GM23248 (cell line): Measurements from ENCODE around the gene RADX. TPM values are rescaled to one million over a fixed set of nuclear protein-coding genes. Genes with fewer than 3 reads are reported as not detected.

Source experiments
- DNase-seq: peaks from one replicate; pipeline ENCODE4 v3.0.0-alpha.2; 2015
- H2AFZ ChIP-seq: fragments of 200-600 bp; sonication (generic); 2 replicates; pipeline ENCODE4 v1.6.1; 2016; ENCODE audit warnings: antibody characterized with exemption
- H3F3A ChIP-seq: fragments of 200-600 bp; sonication (generic); 2 replicates; pipeline ENCODE4 v1.6.1; 2016; ENCODE audit warnings: mild to moderate bottlenecking, antibody characterized with exemption, mixed run types; ENCODE audit not compliant: insufficient read depth
- H3K27ac ChIP-seq: fragments of 200-600 bp; sonication (generic); 2 replicates; pipeline ENCODE4 v1.5.1; 2016; ENCODE audit warnings: mild to moderate bottlenecking
- H3K27me3 ChIP-seq: fragments of 200-600 bp; sonication (generic); replicated peaks from 2 replicates; pipeline ENCODE4 v1.6.1; 2016; ENCODE audit warnings: mild to moderate bottlenecking; ENCODE audit not compliant: insufficient read depth
- H3K36me3 ChIP-seq: fragments of 200-600 bp; sonication (generic); 2 replicates; pipeline ENCODE4 v1.6.1; 2016; ENCODE audit warnings: low read depth, mild to moderate bottlenecking
- H3K4me1 ChIP-seq: fragments of 200-600 bp; sonication (generic); 2 replicates; pipeline ENCODE4 v1.6.1; 2016; ENCODE audit warnings: mild to moderate bottlenecking; ENCODE audit not compliant: insufficient read depth
- H3K4me2 ChIP-seq: fragments of 200-600 bp; sonication (generic); one replicate; pipeline ENCODE4 v1.6.1; 2016; ENCODE audit warnings: mild to moderate bottlenecking; ENCODE audit not compliant: unreplicated experiment
- H3K4me3 ChIP-seq: fragments of 200-600 bp; sonication (generic); 2 replicates; pipeline ENCODE4 v1.5.1; 2016; ENCODE audit warnings: mild to moderate bottlenecking
- H3K79me2 ChIP-seq: fragments of 200-600 bp; sonication (generic); 2 replicates; pipeline ENCODE4 v1.6.1; 2016; ENCODE audit warnings: mild to moderate bottlenecking; ENCODE audit not compliant: insufficient read depth
- H3K9ac ChIP-seq: fragments of 200-600 bp; sonication (generic); 2 replicates; pipeline ENCODE4 v1.6.1; 2016; ENCODE audit warnings: mild to moderate bottlenecking
- H3K9me2 ChIP-seq: fragments of 200-600 bp; sonication (generic); 2 replicates; pipeline ENCODE4 v1.6.1; 2016; ENCODE audit warnings: mixed run types, mild to moderate bottlenecking, moderate library complexity; ENCODE audit not compliant: insufficient read depth
- H3K9me3 ChIP-seq: fragments of 200-600 bp; sonication (generic); one replicate; pipeline ENCODE4 v1.6.1; 2017; ENCODE audit warnings: low read depth
- H4K20me1 ChIP-seq: fragments of 200-600 bp; sonication (generic); 2 replicates; pipeline ENCODE4 v1.6.0; 2016; ENCODE audit not compliant: insufficient read depth
- EZH2 ChIP-seq: fragments of 200-600 bp; sonication (generic); IDR thresholded peaks from 2 replicates; pipeline ENCODE4 v1.6.1; 2018; ENCODE audit warnings: antibody characterized with exemption, mild to moderate bottlenecking; ENCODE audit not compliant: insufficient read depth, poor library complexity, severe bottlenecking
- EZH2phosphoT487 ChIP-seq: fragments of 200-600 bp; sonication (generic); IDR thresholded peaks from 2 replicates; pipeline ENCODE4 v1.6.1; 2018; ENCODE audit warnings: antibody characterized with exemption, moderate library complexity, mild to moderate bottlenecking, low read depth; ENCODE audit not compliant: insufficient read depth
- WGBS, 2 experiments: methylation state at CpG; one replicate each; pipeline ENCODE4 v1.1.6; 2015 to 2017; ENCODE audit warnings: low lambda C conversion rate in 2 of 2, low coverage in 1 of 2; ENCODE audit errors: missing lambda C conversion rate in 2 of 2; 5-methylcytosine and 5-hydroxymethylcytosine counted together
- in situ Hi-C: fragments of 300-500 bp; cut with MboI; formaldehyde crosslinking; loops from 2 replicates; pipeline ENCODE4 v1.15.0; 2020
- polyA plus RNA-seq: library from polyadenylated mRNA; unstranded; fragments of >200 nt; fragmentation: Nextera tagmentation; extraction: Ambion mirVana; gene quantifications from 2 replicates; pipeline ENCODE4 v1.2.1, GENCODE V29; 2016
- total RNA-seq: library from RNA; depleted of rRNA; stranded (reverse); fragments of >200 nt; shearing (Covaris generic); gene quantifications from 2 replicates; pipeline ENCODE4 v1.2.3, GENCODE V29; 2014

The RADX gene
- total and polyA plus RNA-seq, 2 experiments from 2014 or later, result 0.53 to 2.1 TPM

DNA sequence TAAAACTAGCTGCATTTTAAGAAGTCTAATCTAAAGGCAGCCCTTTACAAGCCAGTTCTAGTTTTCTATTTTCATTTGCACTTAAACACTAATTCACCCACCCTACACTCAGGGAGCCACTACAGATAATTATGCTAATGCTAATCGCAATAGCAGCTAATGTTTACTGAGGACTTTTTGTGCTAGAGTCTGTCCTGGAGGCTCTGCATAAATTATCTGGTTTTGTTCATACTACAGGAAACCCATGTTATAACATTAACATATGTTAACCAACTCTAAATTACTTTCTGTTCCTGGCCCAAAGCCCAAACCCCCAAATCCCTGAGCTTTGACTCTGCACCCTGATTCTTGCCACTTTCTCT is 480 bp upstream of the RADX start:
- Histone ChIP-seq H3K4me1 (no peaks in the 10 kb centered on the region), H3K36me3 (no peaks in the 10 kb centered on the region), H2AFZ (peak overlapping the region; percentile 90), H3K4me2 (peak overlapping the region; percentile 62), H3K9me2 (no peaks in the 10 kb centered on the region), H3K9ac (peak overlapping the region; percentile 67), H3K79me2 (no peaks in the 10 kb centered on the region), H4K20me1 (no peaks in the 10 kb centered on the region), H3K27ac (no peak overlapping the region), H3K9me3 (no peaks in the 10 kb centered on the region), H3K4me3 (peak overlapping the region; percentile 82), H3F3A (no peaks in the 10 kb centered on the region), H3K27me3 (no peaks in the 10 kb centered on the region)
- DNase-seq, result peak; percentile 1
- 0% methylated on average over 1 of the region's 1 CpG for WGBS, 2 experiments
- no peak for TF ChIP-seq EZH2phosphoT487
- no peak for TF ChIP-seq EZH2
- in situ Hi-C loops, result no loop called here

- no peaks in the 10 kb centered on the region for H3F3A ChIP-seq
- H2AFZ ChIP-seq, result peak overlapping the region; percentile 90
- H4K20me1 ChIP-seq, result no peaks in the 10 kb centered on the region
- H3K36me3 ChIP-seq, result no peaks in the 10 kb centered on the region
- in situ Hi-C loops, result no loop called here
- H3K27ac ChIP-seq, result no peak overlapping the region
- H3K4me1 ChIP-seq, result no peaks in the 10 kb centered on the region
- no peaks in the 10 kb centered on the region for H3K9me2 ChIP-seq
- 1% methylated on average over 5 to 8 of the region's 8 CpGs for WGBS, 2 experiments
- H3K27me3 ChIP-seq, result no peaks in the 10 kb centered on the region
- no peaks in the 10 kb centered on the region for H3K9me3 ChIP-seq
- peak; percentile 9 for DNase-seq
- no peak for TF ChIP-seq EZH2
- no peak for TF ChIP-seq EZH2phosphoT487
- no peaks in the 10 kb centered on the region for H3K79me2 ChIP-seq
- H3K4me3 ChIP-seq, result peak overlapping the region; percentile 82
- H3K4me2 ChIP-seq, result peak overlapping the region; percentile 62
- H3K9ac ChIP-seq, result peak overlapping the region; percentile 67; the same call in 1 of the 2 replicates
These were observed 600 bp downstream of the RADX start for GRCh38 chrX:106612393-106612763.

- H3K9ac ChIP-seq, result peak overlapping the region; percentile 67; the same call in 1 of the 2 replicates
- H2AFZ ChIP-seq, result peak overlapping the region; percentile 90
- H3K27ac ChIP-seq, result no peak overlapping the region
- H4K20me1 ChIP-seq, result no peaks in the 10 kb centered on the region
- H3K79me2 ChIP-seq, result no peaks in the 10 kb centered on the region
- TF ChIP-seq EZH2phosphoT487 (no peak), EZH2 (no peak)
- no peaks in the 10 kb centered on the region for H3K4me1 ChIP-seq
- in situ Hi-C loops, result no loop called here
- H3K36me3 ChIP-seq, result no peaks in the 10 kb centered on the region
- H3K27me3 ChIP-seq, result no peaks in the 10 kb centered on the region
- H3K4me2 ChIP-seq, result peak overlapping the region; percentile 62
- 6 to 9% methylated on average over 4 of the region's 4 CpGs for WGBS, 2 experiments
- H3K9me2 ChIP-seq, result no peaks in the 10 kb centered on the region
- DNase-seq, result no peak
- H3F3A ChIP-seq, result no peaks in the 10 kb centered on the region
- H3K4me3 ChIP-seq, result peak overlapping the region; percentile 82
- no peaks in the 10 kb centered on the region for H3K9me3 ChIP-seq
These were observed 1.5 kb downstream of the RADX start for GRCh38 chrX:106613277-106613676.

- Histone ChIP-seq H2AFZ (no peak overlapping the region), H3K79me2 (no peaks in the 10 kb centered on the region)
- DNase-seq, result no peak
These were observed 3.3 kb downstream of the RADX start for GRCh38 chrX:106615041-106615440.

DNA sequence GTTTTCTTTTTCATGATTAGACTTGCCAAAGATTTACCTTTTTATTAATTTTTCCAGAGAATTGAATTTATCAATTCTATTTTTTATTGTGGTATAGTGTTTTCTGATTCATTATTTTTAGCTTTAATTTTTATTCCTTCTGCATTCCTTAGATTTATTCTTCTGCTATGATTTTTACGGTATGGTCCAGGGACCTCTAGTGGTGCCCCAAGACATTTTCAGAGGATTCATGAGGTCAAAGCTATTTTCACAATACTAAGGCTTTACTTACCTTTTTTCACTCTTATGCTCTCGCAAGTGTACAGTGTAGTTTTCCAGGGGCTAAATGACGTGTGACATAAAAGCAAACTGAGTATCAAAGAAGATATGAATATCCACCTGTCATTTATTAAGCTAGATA is 8.0 kb downstream of the RADX start:
- Histone ChIP-seq H3K27me3 (no peaks in the 10 kb centered on the region), H3K4me3 (no peak overlapping the region), H4K20me1 (no peaks in the 10 kb centered on the region), H2AFZ (no peak overlapping the region), H3K4me2 (no peak overlapping the region), H3F3A (no peaks in the 10 kb centered on the region), H3K79me2 (no peaks in the 10 kb centered on the region), H3K27ac (no peak overlapping the region), H3K9me3 (no peaks in the 10 kb centered on the region), H3K36me3 (no peaks in the 10 kb centered on the region), H3K4me1 (no peaks in the 10 kb centered on the region), H3K9me2 (no peaks in the 10 kb centered on the region), H3K9ac (no peak overlapping the region)
- in situ Hi-C loops, result no loop called here
- WGBS, 2 experiments, result 54 to 55% methylated on average over 3 of the region's 3 CpGs
- peak; percentile 30 for DNase-seq
- TF ChIP-seq EZH2phosphoT487 (no peak), EZH2 (no peak)

More at GRCh38 chrX:106615041-106615440, 3.3 kb downstream of the RADX start:
- Histone ChIP-seq H3K36me3 (no peaks in the 10 kb centered on the region), H3K27me3 (no peaks in the 10 kb centered on the region), H3K9me3 (no peaks in the 10 kb centered on the region), H3K9ac (no peak overlapping the region), H3K9me2 (no peaks in the 10 kb centered on the region), H4K20me1 (no peaks in the 10 kb centered on the region), H3K27ac (no peak overlapping the region), H3K4me2 (no peak overlapping the region), H3K4me3 (no peak overlapping the region), H3K4me1 (no peaks in the 10 kb centered on the region), H3F3A (no peaks in the 10 kb centered on the region)
- WGBS, 2 experiments, result 97 to 99% methylated on average over 7 of the region's 7 CpGs
- in situ Hi-C loops, result no loop called here
- no peak for TF ChIP-seq EZH2phosphoT487
- TF ChIP-seq EZH2, result no peak
